A172 (cell line): ENCODE data around the gene CDK6. TPM values are rescaled to one million over a fixed set of nuclear protein-coding genes. Genes with fewer than 3 reads are reported as not detected.
"Not testable (repeated sequence)": the region's sequence is repeated elsewhere in the genome, so short reads cannot be mapped to it uniquely, and the experiment has no call there.

Experiments used
- DNase-seq: peaks from one replicate; pipeline ENCODE4 v3.0.0-alpha.2; 2015; ENCODE audit warnings: low spot score
- total RNA-seq: library from RNA; depleted of rRNA; stranded (reverse); fragments of >200 nt; shearing (Covaris generic); gene quantifications from 2 replicates; pipeline ENCODE4 v1.2.3, GENCODE V29; 2014

The CDK6 gene
- total RNA-seq, 1 experiment from 2014 or later: 140 TPM

GRCh38 chr7:92623544-92623943, 212.8 kb downstream of the CDK6 start:
- DNase-seq: no peak

DNA sequence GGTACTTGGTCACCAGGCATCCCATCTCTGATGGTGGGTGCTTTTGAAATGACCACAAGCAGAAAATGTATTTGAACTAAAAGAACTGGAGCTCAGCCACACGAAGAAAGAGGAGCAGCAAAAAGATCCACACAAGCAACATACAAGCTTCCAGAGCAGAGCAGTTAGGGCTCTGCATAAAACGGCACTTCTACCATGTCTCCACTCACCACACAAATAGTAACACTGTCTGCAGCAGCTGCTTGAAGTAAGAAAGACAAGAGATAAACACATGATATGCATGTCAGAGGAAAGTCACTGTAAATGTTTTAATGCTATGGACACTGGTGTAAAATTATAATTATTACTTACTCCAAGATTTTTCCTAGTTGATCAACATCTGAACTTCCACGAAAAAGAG, 213.7 kb downstream of the CDK6 start:
- DNase-seq: no peak

GRCh38 chr7:92622030-92622429, 214.3 kb downstream of the CDK6 start:
- DNase-seq: no peak

DNA sequence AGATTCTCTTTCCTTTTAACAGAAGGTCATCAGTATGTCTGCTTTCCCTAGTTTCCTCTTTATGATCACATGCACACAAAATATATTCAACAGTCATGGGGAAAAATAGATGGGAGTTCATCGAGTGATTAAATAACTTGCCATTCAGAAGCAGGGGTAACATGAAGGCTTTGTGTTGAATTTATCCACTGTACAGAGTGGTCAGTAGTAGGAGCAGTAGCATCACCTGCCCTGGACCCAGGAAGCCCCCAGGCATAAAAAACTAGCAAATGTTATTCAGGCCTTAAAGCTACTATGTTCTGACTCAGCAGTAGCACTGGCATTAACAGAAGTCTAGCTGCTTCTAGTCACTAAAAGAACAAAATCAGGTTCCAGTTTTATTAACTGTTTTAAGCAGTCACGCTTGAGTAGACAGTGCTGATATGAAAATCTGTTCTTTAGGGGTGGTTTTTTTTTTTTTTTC, 214.8 kb downstream of the CDK6 start:
- DNase-seq: peak; percentile 27

DNA sequence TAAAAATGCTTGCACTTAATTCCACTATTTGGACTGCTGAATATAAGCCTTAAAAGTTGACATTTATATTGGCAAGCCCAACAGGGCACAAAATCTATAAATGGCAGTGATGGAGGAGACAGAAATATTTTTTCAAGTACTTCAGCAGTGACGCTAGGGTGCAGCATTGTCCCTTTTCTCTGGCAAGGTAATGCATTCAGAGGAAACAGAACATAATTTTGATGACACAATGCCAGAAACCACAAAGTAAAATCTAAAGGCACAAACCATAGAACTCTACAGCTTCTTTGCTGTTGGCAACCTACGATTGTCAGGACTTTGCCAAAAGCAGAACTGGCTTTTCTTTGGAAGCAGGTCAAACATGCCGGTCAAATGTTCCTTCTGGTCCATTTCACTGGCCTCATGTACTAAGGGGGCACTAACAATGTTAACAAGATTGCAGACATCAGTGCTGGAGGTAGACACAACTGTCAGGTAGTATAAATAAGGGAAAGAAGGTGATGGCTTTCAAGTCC, 215.3 kb downstream of the CDK6 start:
- peak; percentile 92 for DNase-seq

GRCh38 chr7:92615861-92616260, 220.5 kb downstream of the CDK6 start:
- DNase-seq: no peak

DNA sequence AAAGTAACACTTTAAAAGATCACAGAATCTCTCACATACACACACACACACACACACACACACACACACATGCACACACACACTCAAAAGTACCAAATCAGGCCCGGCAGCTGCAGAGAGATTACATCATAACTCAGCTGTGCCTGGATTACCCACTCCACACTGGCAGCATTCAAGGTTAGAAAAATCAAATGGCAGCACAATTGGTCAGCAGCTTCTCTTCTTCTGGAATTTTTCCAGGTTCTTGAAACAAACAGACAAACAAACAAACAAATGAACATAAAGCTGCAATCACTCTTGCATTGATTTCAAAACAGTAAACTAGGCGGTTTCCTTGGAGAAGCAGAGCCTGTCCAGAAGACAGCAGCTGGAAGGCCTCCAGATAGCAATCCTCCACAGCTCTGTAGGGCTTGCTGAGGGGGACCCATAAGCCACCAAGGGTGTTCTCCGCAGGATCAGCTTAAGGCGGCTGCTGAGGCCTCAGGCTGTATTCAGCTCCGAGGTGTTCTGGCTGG, 221.7 kb downstream of the CDK6 start:
- no peak for DNase-seq

- DNase-seq: no peak
These were observed 222.7 kb downstream of the CDK6 start for GRCh38 chr7:92613720-92614119.

- no peak for DNase-seq
These were observed 223.2 kb downstream of the CDK6 start for GRCh38 chr7:92613214-92613613.

DNA sequence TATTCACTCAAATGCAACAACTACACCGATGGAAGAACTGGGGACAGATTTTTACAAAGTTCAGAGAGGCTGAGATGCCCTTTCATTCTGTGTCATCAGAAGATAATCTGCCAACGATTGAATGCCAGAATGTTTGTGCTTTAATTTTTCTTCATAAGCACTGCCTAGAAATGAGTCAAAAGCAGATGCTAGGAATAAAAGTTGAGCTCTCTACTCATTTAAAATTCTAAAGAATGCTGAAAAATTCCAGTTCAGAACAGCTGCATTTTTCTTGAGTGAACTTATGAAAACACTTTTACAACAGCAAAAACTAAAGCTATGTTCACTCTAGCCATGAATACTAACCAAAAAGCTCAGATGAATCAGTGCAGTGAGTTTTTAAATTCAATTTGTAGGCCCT, 223.9 kb downstream of the CDK6 start:
- DNase-seq: no peak

DNA sequence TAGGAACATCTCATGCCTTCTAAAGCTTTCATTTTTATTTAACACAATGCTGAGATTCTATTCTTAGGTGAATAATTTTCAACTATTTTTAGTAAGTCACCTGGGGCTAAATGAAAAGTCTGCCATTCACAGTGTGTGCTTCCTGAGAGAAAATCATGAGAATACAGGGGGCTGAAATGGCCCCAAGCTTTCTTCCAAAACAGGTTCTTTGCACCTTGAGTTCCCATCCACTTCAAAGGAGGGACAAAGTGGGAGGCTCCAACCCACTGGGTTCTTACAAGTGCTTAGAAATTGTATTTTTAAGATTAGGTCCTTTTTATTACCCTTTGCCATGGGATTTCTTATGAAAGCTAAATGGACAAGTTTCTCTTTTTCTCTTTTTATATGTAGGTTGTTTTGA, 224.6 kb downstream of the CDK6 start:
- no peak for DNase-seq

DNA sequence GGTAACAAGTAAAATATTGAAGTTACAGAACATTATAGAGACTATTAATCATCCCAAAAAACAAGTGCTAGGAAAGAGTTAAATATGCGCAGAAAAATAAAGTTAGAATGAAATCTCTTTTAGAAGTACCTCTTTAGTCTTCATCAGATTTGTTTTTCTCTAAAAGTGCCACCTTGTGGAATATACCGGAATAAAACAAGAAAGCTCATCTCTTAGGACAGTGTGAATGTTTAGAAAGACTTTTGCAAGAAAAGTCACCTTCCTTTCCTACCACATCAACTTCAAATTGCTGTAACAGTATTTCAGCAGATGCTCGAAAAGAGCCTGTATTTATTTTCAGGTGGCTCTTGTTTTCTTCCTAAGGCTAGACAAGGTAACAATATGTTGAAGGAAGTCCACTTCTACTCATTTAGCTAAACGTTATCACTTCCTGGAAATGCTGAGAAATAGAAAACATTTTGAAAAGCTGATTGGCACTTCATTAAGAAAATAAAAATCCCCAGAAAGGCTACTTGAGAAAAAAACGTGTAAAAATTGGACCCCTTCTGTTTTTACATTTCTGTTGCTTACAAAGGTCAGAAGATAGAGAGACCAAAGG, 226.4 kb downstream of the CDK6 start:
- DNase-seq: no peak

DNA sequence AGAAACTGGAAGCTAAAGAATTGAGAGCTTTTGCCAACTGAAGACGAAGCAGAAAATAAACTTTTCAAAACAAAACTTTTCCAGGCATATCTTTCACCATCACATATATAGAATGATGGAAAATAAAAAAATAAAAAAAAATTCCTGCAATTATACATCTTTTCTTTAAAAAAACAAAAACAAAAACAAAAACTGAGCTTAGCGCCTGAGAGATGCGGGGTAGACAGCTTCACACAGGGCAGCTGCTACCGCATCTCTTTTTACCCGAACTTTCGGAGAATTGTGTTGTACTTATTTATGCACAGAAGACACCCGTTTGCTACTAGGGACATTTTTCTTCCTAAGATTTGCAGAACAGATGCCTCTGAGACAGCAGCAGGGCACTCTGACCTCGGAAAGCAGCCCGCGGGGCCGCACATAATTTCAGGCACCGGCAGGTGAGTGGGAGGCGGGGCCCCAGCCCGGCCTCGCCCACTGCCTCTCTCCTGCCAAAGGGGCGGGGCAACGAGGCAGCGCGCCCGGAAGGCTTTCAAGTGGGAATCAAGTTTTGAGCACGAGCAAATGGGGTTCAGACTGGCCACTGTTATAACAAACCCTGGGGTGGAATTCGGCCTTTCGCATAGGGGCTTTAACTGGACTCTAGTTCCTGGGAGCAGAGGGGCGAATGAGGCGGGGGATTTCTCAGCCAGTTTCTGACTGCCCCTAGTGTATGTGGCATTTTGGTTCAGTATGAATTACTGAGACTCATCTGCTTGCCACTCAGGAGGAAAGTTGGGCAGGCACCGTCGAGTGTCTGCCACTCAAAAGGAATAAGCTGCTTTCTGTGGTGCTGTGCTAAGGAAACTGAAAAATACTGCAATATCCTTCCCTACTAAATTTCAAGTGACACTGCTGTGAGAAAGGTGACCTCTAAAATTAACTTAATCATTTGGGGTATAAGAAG, 227.7 kb downstream of the CDK6 start:
- DNase-seq: no peak

DNA sequence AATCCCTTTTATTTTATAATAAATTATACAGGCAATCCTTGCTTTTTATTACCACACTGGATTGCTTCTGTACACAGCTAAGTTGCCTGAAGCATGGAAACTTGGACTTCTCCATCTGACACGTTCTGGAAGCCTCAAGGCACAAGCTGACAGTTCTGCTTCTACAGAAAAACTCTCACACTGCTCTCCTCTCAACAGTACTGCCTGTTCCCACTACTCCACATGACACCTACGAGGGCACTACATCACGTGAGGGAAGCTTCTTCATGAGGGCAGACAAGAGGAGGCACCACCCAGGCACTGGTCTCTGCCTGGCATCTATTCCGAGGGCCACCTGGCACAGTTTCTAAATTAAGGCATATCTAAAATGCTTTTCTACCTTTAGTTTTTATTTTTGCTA, 229.4 kb downstream of the CDK6 start:
- DNase-seq: no peak

GRCh38 chr7:92604517-92604916, 231.9 kb downstream of the CDK6 start:
- DNase-seq: not testable (repeated sequence)

GRCh38 chr7:92603089-92603445, 233.3 kb downstream of the CDK6 start:
- DNase-seq: no peak

DNA sequence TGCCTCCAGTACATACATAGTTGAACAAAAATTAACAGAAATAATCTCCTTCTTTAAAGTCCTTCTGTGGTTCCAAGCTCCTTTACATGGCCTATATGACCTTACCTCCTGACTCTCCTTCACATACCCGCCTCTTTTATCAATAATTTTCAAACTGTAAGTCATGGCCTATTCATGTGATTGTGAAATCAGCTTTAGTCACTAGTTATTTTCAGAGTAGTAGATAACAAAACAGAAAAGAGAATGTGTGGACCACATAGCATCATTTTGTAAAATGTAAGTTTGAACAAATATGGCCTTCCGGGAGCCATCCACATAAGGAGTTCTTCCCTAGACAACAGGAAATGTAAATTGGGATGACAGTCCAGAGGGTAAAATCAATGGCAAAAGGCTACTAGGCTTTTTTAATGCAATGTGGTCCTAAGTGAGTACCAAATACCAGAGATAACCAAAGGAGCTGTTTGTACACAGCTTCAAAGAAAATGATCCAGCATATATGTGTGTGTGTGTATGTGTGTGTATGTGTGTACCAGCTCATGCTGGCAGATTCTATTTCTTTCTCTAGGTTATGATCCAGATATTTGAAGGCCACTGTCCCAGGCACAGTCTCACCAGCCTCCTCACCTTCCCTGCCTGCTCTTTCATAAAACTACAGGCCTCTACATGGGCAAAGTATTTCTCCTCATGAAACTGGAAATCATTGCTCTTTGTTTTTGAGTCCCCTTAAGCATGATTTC, 233.9 kb downstream of the CDK6 start:
- DNase-seq: no peak

DNA sequence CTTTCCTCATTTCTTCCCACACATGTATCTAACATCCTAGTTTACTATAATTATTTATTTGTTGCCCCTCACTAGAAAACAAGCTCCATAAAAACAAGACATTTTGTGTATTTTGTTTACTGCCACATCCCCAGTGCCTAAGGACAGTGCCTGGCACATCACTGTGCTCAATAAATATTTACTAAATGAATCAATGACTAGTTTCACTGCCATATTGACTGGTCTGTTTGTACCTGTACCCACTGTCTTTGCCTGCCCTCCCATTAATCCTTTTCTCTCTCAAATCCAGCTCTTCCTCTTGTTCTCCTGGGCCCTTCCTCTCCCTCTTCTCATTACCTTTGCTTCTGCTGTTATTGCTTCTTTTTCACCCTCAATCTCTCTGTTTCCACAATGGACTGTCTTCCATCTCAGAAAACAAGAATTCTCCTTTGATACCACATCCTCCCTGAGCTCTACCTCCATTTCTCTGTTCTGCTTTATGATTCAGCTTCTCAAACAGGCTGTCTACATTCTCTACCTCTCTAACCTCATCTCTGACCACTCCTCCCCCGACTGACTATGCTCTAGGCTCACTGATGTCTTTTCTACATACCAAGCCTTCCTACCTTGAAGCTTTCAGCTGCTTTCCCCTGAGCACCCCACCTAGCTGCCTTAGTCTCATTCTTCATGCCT, 237.9 kb downstream of the CDK6 start:
- DNase-seq: no peak

GRCh38 chr7:92595281-92595680, 241.1 kb downstream of the CDK6 start:
- peak; percentile 80 for DNase-seq

DNA sequence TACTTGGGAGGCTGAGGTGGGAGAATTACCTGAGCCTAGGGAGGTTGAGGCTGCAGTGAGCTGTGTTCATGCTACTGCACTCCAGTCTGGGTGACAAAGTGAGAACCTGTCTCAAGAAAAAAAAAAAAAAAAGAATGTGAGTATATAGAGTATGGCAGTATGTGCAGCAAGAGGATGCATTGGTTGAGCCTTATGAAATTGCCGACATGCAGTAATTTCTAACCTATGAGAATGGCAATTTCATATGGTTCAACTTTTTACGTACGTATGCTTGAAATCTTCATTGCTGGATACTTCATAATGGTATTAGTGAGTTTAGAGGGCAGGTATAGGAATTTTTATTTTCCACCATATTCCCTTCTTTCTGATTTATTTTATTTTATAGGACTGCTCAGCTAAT, 241.6 kb downstream of the CDK6 start:
- no peak for DNase-seq

GRCh38 chr7:92590711-92591310, 245.6 kb downstream of the CDK6 start:
- no peak for DNase-seq
